GM19467 (cell line): ENCODE data around the gene CSRP1.

Experiments
- ATAC-seq: cut with Tn5 transposase; IDR thresholded peaks from one replicate; pipeline ENCODE4 v1.9.1; 2021; ENCODE audit warnings: mild to moderate bottlenecking, moderate library complexity; ENCODE audit not compliant: unreplicated experiment

The CSRP1 gene

GRCh38 chr1:201513498-201514243, 6.7 kb upstream of the CSRP1 start:
- no peak for ATAC-seq

GRCh38 chr1:201511941-201512539, 5.1 kb upstream of the CSRP1 start:
- no peak for ATAC-seq

- no peak for ATAC-seq
Observed at GRCh38 chr1:201511396-201511940, 4.5 kb upstream of the CSRP1 start.

- no peak for ATAC-seq
Observed at GRCh38 chr1:201510734-201511133, 3.8 kb upstream of the CSRP1 start.

- ATAC-seq, result no peak
Observed at GRCh38 chr1:201509601-201510374, 2.9 kb upstream of the CSRP1 start.

- no peak for ATAC-seq
Observed at GRCh38 chr1:201508809-201509208, 1.9 kb upstream of the CSRP1 start.

GRCh38 chr1:201507360-201507675, 395 bp upstream of the CSRP1 start:
- no peak for ATAC-seq

- ATAC-seq, result no peak
Observed at GRCh38 chr1:201506092-201506491, 831 bp downstream of the CSRP1 start.

- ATAC-seq, result no peak
Observed at GRCh38 chr1:201505503-201505890, 1.4 kb downstream of the CSRP1 start.

- no peak for ATAC-seq
Observed at GRCh38 chr1:201504799-201505502, 2.0 kb downstream of the CSRP1 start.

GRCh38 chr1:201504179-201504631, 2.7 kb downstream of the CSRP1 start:
- no peak for ATAC-seq

GRCh38 chr1:201503397-201504176, 3.3 kb downstream of the CSRP1 start:
- ATAC-seq, result no peak

GRCh38 chr1:201502511-201502857, 4.4 kb downstream of the CSRP1 start:
- ATAC-seq, result no peak

- no peak for ATAC-seq
Observed at GRCh38 chr1:201501812-201502510, 5.0 kb downstream of the CSRP1 start.

GRCh38 chr1:201501144-201501543, 5.8 kb downstream of the CSRP1 start:
- ATAC-seq, result no peak

GRCh38 chr1:201500670-201501120, 6.2 kb downstream of the CSRP1 start:
- ATAC-seq, result no peak

GRCh38 chr1:201499795-201500669, 6.9 kb downstream of the CSRP1 start:
- ATAC-seq, result no peak

GRCh38 chr1:201499191-201499590, 7.7 kb downstream of the CSRP1 start:
- ATAC-seq, result no peak

- ATAC-seq, result no peak
Observed at GRCh38 chr1:201498621-201499020, 8.3 kb downstream of the CSRP1 start.
